Mesendoderm (in vitro differentiated cells): ENCODE results near the gene MVB12B. TPM values are rescaled to one million over a fixed set of nuclear protein-coding genes. Genes with fewer than 3 reads are reported as not detected.
A peak's percentile ranks its signal among the peaks of the same experiment; 100 is the strongest.
"Not testable (repeated sequence)": the region's sequence is repeated elsewhere in the genome, so short reads cannot be mapped to it uniquely, and the experiment has no call there.

Source experiments
- DNase-seq: peaks from one replicate; pipeline ENCODE4 v3.0.0; 2013
- H2AK5ac ChIP-seq: 2 replicates; pipeline ENCODE4 v1.6.1; 2013; ENCODE audit warnings: low read length, inconsistent platforms
- H2BK120ac ChIP-seq: 2 replicates; pipeline ENCODE4 v1.6.1; 2013; ENCODE audit warnings: low read depth, mild to moderate bottlenecking, low read length, moderate library complexity, mixed read lengths
- H2BK15ac ChIP-seq: replicated peaks from 2 replicates; pipeline ENCODE4 v1.6.1; 2013; ENCODE audit warnings: low read depth, mild to moderate bottlenecking, moderate library complexity
- H2BK5ac ChIP-seq: 2 replicates; pipeline ENCODE4 v1.6.1; 2013; ENCODE audit warnings: low read length, inconsistent platforms
- H3K18ac ChIP-seq: 2 replicates; pipeline ENCODE4 v1.6.1; 2013; ENCODE audit warnings: mild to moderate bottlenecking, low read length, mixed read lengths
- H3K23ac ChIP-seq: one replicate; pipeline ENCODE4 v1.6.1; 2013; ENCODE audit warnings: low read length
- H3K27ac ChIP-seq: 2 replicates; pipeline ENCODE4 v1.5.1; 2013; ENCODE audit warnings: low read depth, mild to moderate bottlenecking, inconsistent platforms, low read length, moderate library complexity
- H3K27me3 ChIP-seq: 2 replicates; pipeline ENCODE4 v1.6.1; 2013; ENCODE audit warnings: low read length, control low read depth, mild to moderate bottlenecking, inconsistent platforms; ENCODE audit not compliant: insufficient read depth, poor library complexity
- H3K36me3 ChIP-seq: 2 replicates; pipeline ENCODE4 v1.6.1; 2013; ENCODE audit warnings: low read length, inconsistent platforms; ENCODE audit not compliant: control insufficient read depth, insufficient read depth
- H3K4ac ChIP-seq: one replicate; pipeline ENCODE4 v1.6.1; 2013; ENCODE audit warnings: low read depth, mild to moderate bottlenecking, low read length, moderate library complexity
- H3K4me1 ChIP-seq: 2 replicates; pipeline ENCODE4 v1.6.1; 2013; ENCODE audit warnings: low read depth, low read length, inconsistent platforms; ENCODE audit not compliant: control insufficient read depth
- H3K4me2 ChIP-seq: 2 replicates; pipeline ENCODE4 v1.6.1; 2013; ENCODE audit warnings: low read length
- H3K4me3 ChIP-seq: 2 replicates; pipeline ENCODE4 v1.5.1; 2013; ENCODE audit warnings: mild to moderate bottlenecking, low read length
- H3K56ac ChIP-seq: one replicate; pipeline ENCODE4 v1.6.1; 2013; ENCODE audit warnings: low read length
- H3K79me1 ChIP-seq: 2 replicates; pipeline ENCODE4 v1.6.1; 2013; ENCODE audit warnings: low read length, inconsistent platforms
- H3K79me2 ChIP-seq: 2 replicates; pipeline ENCODE4 v1.6.1; 2013; ENCODE audit warnings: mild to moderate bottlenecking, low read length; ENCODE audit not compliant: control insufficient read depth, insufficient read depth
- H3K9ac ChIP-seq: 2 replicates; pipeline ENCODE4 v1.6.1; 2013; ENCODE audit warnings: low read length, inconsistent platforms
- H4K5ac ChIP-seq: one replicate; pipeline ENCODE4 v1.6.1; 2013; ENCODE audit warnings: low read length
- H4K8ac ChIP-seq: one replicate; pipeline ENCODE4 v1.6.1; 2013; ENCODE audit warnings: low read depth, mild to moderate bottlenecking, control low read depth, low read length, moderate library complexity
- WGBS: extraction: QIAGEN DNeasy Blood & Tissue Kit; methylation state at CpG from one replicate; pipeline ENCODE4 v1.1.7; 2013; ENCODE audit warnings: low lambda C conversion rate, missing lambda C conversion rate; ENCODE audit not compliant: insufficient coverage; ENCODE audit errors: extremely low coverage; 5-methylcytosine and 5-hydroxymethylcytosine counted together
- polyA plus RNA-seq, 2 experiments: library from polyadenylated mRNA; stranded (reverse); fragments of 200-250 nt; gene quantifications; one replicate each; pipeline ENCODE4 v1.2.3, GENCODE V29; 2013

MVB12B gene
- 4.8 TPM for polyA plus RNA-seq (2013, experiment 1 of 2)
- 4.6 TPM for polyA plus RNA-seq (2013, experiment 2 of 2)

DNA sequence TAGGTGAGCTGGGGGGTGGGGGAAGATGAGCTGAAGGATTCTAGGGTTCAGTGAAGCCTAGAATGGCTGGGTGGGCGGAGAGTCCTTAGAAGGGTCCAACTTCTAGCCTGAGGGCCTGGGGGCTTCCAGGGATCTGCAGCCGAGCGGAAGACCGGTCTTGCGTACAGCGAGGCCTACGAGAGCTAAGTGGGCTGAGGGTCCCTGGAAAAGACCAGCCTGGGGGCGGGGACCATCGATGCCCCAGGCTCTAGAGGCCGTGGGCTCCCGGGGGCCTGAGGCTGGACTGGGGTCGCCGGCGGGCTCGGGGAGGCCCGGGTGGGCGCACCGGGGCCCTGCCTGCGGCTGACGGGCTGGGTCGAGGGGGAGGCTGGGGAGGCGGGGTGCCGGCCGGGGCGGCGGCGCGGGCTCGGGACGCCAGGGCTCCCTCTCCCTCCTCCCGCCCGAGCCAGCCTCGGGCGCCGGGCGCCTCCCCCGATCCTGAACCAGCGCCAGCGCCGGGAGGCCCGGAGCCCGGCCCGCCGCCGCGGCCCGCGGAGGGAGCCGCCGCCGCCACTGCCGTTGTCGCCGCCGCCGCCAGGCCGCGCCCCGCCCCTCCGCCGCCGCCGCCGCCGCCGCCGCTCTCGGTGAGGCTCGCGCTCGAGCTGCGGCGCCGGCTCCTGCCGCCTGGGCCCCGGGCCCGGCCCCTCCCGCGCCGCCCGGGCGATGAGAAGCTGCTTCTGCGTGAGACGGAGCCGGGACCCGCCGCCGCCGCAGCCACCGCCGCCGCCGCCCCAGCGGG, at the start of gene MVB12B:
Gene MVB12B, plus strand, starts transcription at position 602 of the 778 bp plus-strand sequence. Its CDS starts 101 bp downstream, at position 703.
- H3K27ac ChIP-seq, result no peak within 1 kb of the TSS
- H3K27me3 ChIP-seq, result no peaks in the 10 kb centered on the region
- H3K36me3 ChIP-seq, result no peaks in the 10 kb centered on the region
- H3K79me1 ChIP-seq, result no peaks in the 10 kb centered on the region
- DNase-seq, result peak; percentile 36
- H3K4me2 ChIP-seq, result peak within 1 kb of the TSS; percentile 74
- peak within 1 kb of the TSS; percentile 94 for H3K56ac ChIP-seq
- H2BK5ac ChIP-seq, result no peak within 1 kb of the TSS
- H3K4me3 ChIP-seq, result peak within 1 kb of the TSS; percentile 26
- peak within 1 kb of the TSS; percentile 66 for H3K23ac ChIP-seq
- peak within 1 kb of the TSS; percentile 78 for H3K18ac ChIP-seq
- H3K4ac ChIP-seq, result peak within 1 kb of the TSS; percentile 100
- H3K4me1 ChIP-seq, result peaks cover 6% of the 10 kb centered on the region
- no peak within 1 kb of the TSS for H2BK120ac ChIP-seq
- peak within 1 kb of the TSS; percentile 77 for H4K8ac ChIP-seq
- H2AK5ac ChIP-seq, result no peak within 1 kb of the TSS
- H2BK15ac ChIP-seq, result peak within 1 kb of the TSS; percentile 27
- no CpG with 5 or more reads among the region's 94 CpGs for WGBS
- no peak within 1 kb of the TSS for H4K5ac ChIP-seq
- no peaks in the 10 kb centered on the region for H3K79me2 ChIP-seq
- peak within 1 kb of the TSS; percentile 82 for H3K9ac ChIP-seq

- no peak overlapping the region for H3K56ac ChIP-seq
- H3K18ac ChIP-seq, result no peak overlapping the region
- no peaks in the 10 kb centered on the region for H3K79me2 ChIP-seq
- H2BK120ac ChIP-seq, result no peak overlapping the region
- H3K36me3 ChIP-seq, result no peaks in the 10 kb centered on the region
- no peak overlapping the region for H3K4ac ChIP-seq
- no peak overlapping the region for H3K4me3 ChIP-seq
- H3K9ac ChIP-seq, result no peak overlapping the region
- H2AK5ac ChIP-seq, result no peak overlapping the region
- H3K27ac ChIP-seq, result no peak overlapping the region
- no peak overlapping the region for H3K23ac ChIP-seq
- H3K27me3 ChIP-seq, result no peaks in the 10 kb centered on the region
- H2BK5ac ChIP-seq, result no peak overlapping the region
- no peak for DNase-seq
- H3K4me2 ChIP-seq, result no peak overlapping the region
- WGBS, result no CpG with 5 or more reads among the region's 9 CpGs
- no peak overlapping the region for H2BK15ac ChIP-seq
- no peak overlapping the region for H4K8ac ChIP-seq
- H4K5ac ChIP-seq, result no peak overlapping the region
- no peaks in the 10 kb centered on the region for H3K79me1 ChIP-seq
- no peaks in the 10 kb centered on the region for H3K4me1 ChIP-seq
Measured at GRCh38 chr9:126283799-126284465, 42.7 kb upstream of the MVB12B start.

GRCh38 chr9:126285652-126286051, 41.0 kb upstream of the MVB12B start:
- not testable (repeated sequence) for H3K4me3 ChIP-seq, H3K18ac ChIP-seq, H2BK5ac ChIP-seq, H3K4me1 ChIP-seq, H4K8ac ChIP-seq, H3K9ac ChIP-seq, H3K27me3 ChIP-seq, H3K56ac ChIP-seq, H2AK5ac ChIP-seq, H3K4me2 ChIP-seq, H3K36me3 ChIP-seq, H3K79me1 ChIP-seq, H3K79me2 ChIP-seq, H2BK15ac ChIP-seq, H3K27ac ChIP-seq, H3K23ac ChIP-seq, H4K5ac ChIP-seq, H2BK120ac ChIP-seq, H3K4ac ChIP-seq, DNase-seq
- no CpG with 5 or more reads among the region's 2 CpGs for WGBS

DNA sequence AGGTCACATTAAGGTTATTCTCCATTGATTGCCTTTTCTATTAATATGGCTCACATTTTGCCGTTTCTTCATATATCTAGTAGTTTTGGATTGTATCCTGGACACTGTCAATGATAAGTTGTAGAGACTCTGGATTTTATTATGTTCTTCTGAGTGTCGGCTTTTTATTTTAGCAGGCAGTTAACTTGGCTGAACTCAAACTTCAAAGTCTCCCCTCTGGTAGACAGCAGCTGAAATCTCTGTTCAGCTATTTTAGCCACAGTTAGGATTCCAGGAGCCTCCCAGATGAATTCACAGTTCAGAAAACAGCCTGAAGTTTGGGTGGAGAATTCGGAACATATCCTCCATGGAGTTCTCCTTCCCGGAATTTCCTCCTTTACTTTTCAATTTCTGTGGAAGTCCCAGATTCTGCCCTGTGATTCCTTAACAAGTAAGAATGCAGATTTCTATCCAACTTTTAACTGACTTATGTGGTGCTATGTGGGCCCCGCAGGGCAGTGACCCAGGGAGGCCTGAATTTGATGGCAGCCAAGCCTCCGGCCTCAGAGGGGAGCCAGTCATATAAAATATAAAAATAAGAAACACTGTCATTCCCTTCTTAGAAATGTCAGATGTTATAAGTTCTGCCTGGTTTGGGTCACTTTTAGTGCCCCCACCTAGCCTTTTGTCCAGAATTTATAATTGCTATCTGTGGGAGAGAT, 39.3 kb upstream of the MVB12B start:
- H3K27ac ChIP-seq, result no peak overlapping the region
- no peak for DNase-seq
- H3K56ac ChIP-seq, result no peak overlapping the region
- no peak overlapping the region for H4K8ac ChIP-seq
- no peak overlapping the region for H3K9ac ChIP-seq
- H3K4me3 ChIP-seq, result no peak overlapping the region
- H2BK5ac ChIP-seq, result no peak overlapping the region
- H3K4me1 ChIP-seq, result no peaks in the 10 kb centered on the region
- no peaks in the 10 kb centered on the region for H3K79me1 ChIP-seq
- no CpG with 5 or more reads among the region's 6 CpGs for WGBS
- H3K27me3 ChIP-seq, result no peaks in the 10 kb centered on the region
- no peak overlapping the region for H3K23ac ChIP-seq
- H3K4me2 ChIP-seq, result no peak overlapping the region
- H2BK120ac ChIP-seq, result no peak overlapping the region
- no peak overlapping the region for H4K5ac ChIP-seq
- H2BK15ac ChIP-seq, result no peak overlapping the region
- H3K4ac ChIP-seq, result no peak overlapping the region
- H2AK5ac ChIP-seq, result no peak overlapping the region
- no peak overlapping the region for H3K18ac ChIP-seq
- no peaks in the 10 kb centered on the region for H3K36me3 ChIP-seq
- no peaks in the 10 kb centered on the region for H3K79me2 ChIP-seq

DNA sequence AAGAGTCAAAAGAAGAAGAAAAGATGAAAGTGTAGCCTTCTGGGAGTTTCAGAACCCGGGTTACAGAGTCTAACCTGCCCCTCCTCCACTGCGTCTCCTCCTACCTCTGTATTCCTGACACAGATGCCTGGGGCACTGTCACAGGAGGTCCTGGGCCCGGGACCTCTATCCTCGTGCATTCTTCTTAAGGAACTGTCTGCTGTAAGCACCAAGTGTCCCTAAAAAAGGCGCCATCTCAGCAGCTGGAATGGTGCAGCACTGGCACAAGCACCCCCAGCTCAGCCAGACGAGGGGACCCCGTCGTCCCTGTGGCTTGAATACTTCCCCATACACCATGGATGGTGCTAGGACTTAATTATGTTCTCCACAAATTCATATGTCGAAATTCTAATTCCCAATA, 35.8 kb upstream of the MVB12B start:
- DNase-seq, result peak; percentile 64
- H3K4me2 ChIP-seq, result no peak overlapping the region
- no peak overlapping the region for H2AK5ac ChIP-seq
- H2BK15ac ChIP-seq, result no peak overlapping the region
- no peak overlapping the region for H3K23ac ChIP-seq
- H3K27ac ChIP-seq, result no peak overlapping the region
- no peaks in the 10 kb centered on the region for H3K79me1 ChIP-seq
- no peak overlapping the region for H3K4me3 ChIP-seq
- H2BK120ac ChIP-seq, result no peak overlapping the region
- no peaks in the 10 kb centered on the region for H3K36me3 ChIP-seq
- H3K79me2 ChIP-seq, result no peaks in the 10 kb centered on the region
- H3K18ac ChIP-seq, result no peak overlapping the region
- H2BK5ac ChIP-seq, result no peak overlapping the region
- no peak overlapping the region for H4K8ac ChIP-seq
- no peak overlapping the region for H3K56ac ChIP-seq
- H3K27me3 ChIP-seq, result no peaks in the 10 kb centered on the region
- no CpG with 5 or more reads among the region's 9 CpGs for WGBS
- H3K4ac ChIP-seq, result no peak overlapping the region
- H3K4me1 ChIP-seq, result no peaks in the 10 kb centered on the region
- no peak overlapping the region for H4K5ac ChIP-seq
- no peak overlapping the region for H3K9ac ChIP-seq
